T-helper 17 cell (primary cell): ENCODE data around the gene CASD1. TPM values are rescaled to one million over a fixed set of nuclear protein-coding genes. Genes with fewer than 3 reads are reported as not detected.

Source experiments
- ATAC-seq: fragments of 150-1000 bp; cut with Tn5 transposase; 2 replicates; pipeline ENCODE4 v1.10.0; 2021; ENCODE audit warnings: mild to moderate bottlenecking, moderate library complexity
- DNase-seq, 3 donors: peaks; one replicate each; pipeline versions ENCODE4 v3.0.0 to v3.0.0-alpha.2; 2020 to 2021
- H3K9me3 ChIP-seq: one replicate; pipeline ENCODE4 v1.7.0; 2013; ENCODE audit warnings: low read length, mild to moderate bottlenecking; ENCODE audit not compliant: control insufficient read depth, poor library complexity, severe bottlenecking
- H3K27ac Mint-ChIP-seq: one replicate; pipeline ENCODE4 v1.8.0; 2022; ENCODE audit warnings: mild to moderate bottlenecking, moderate library complexity, mixed read lengths
- H3K27me3 Mint-ChIP-seq: one replicate; pipeline ENCODE4 v1.8.0; 2022; ENCODE audit warnings: mixed read lengths
- H3K36me3 Mint-ChIP-seq: one replicate; pipeline ENCODE4 v1.8.0; 2022; ENCODE audit warnings: low read depth, mixed read lengths
- H3K4me1 Mint-ChIP-seq: one replicate; pipeline ENCODE4 v1.8.0; 2022; ENCODE audit warnings: mild to moderate bottlenecking, mixed read lengths
- H3K4me3 Mint-ChIP-seq: one replicate; pipeline ENCODE4 v1.8.0; 2022; ENCODE audit warnings: mild to moderate bottlenecking, moderate library complexity, mixed read lengths
- total RNA-seq, 4 donors: library from RNA in 2 of 4; stranded (reverse) in 2 of 4; gene quantifications; one replicate each; pipeline ENCODE4 v1.2.3 and lab custom pipeline; 2022 to 2026

The CASD1 gene
- total RNA-seq (10 to 100 TPM; 18.4 to 22.9 TPM), total RNA-seq (lab: John Stamatoyannopoulos, UW) (37.5 to 39.6 reads per million in 2 donors)

- peak within 1 kb of the TSS; percentile 89 for H3K4me3 Mint-ChIP-seq
- H3K27ac Mint-ChIP-seq: peak within 1 kb of the TSS; percentile 85
- DNase-seq (peak; percentile 46 to 53 (median 48)), ATAC-seq (peak; percentile 75)
- no peaks in the 10 kb centered on the region for H3K27me3 Mint-ChIP-seq
- H3K36me3 Mint-ChIP-seq: no peaks in the 10 kb centered on the region
- peaks cover 25% of the 10 kb centered on the region for H3K4me1 Mint-ChIP-seq
- no peaks in the 10 kb centered on the region for H3K9me3 ChIP-seq
These were observed at the start of gene CASD1 for GRCh38 chr7:94509264-94509886. TSS of gene CASD1 (plus strand) at chr7:94509809. CDS start at chr7:94510085, 276 bp downstream.

- Mint-ChIP-seq H3K27me3 (peaks cover 12% of the 10 kb centered on the region), H3K36me3 (no peaks in the 10 kb centered on the region), H3K4me1 (no peaks in the 10 kb centered on the region), H3K4me3 (no peak overlapping the region), H3K27ac (no peak overlapping the region)
- no peak for ATAC-seq
- H3K9me3 ChIP-seq: no peaks in the 10 kb centered on the region
- no peak for DNase-seq
These were observed 43.1 kb upstream of the CASD1 start for GRCh38 chr7:94466516-94466915.

- H3K4me1 Mint-ChIP-seq: no peaks in the 10 kb centered on the region
- H3K9me3 ChIP-seq: no peaks in the 10 kb centered on the region
- H3K27ac Mint-ChIP-seq: no peak overlapping the region
- ATAC-seq (no peak), DNase-seq (no peak)
- H3K27me3 Mint-ChIP-seq: peaks cover 22% of the 10 kb centered on the region
- no peaks in the 10 kb centered on the region for H3K36me3 Mint-ChIP-seq
- H3K4me3 Mint-ChIP-seq: no peak overlapping the region
These were observed 38.0 kb upstream of the CASD1 start for GRCh38 chr7:94471604-94472003.

- Mint-ChIP-seq H3K4me1 (no peaks in the 10 kb centered on the region), H3K36me3 (no peaks in the 10 kb centered on the region), H3K4me3 (no peak overlapping the region), H3K27me3 (peaks cover 26% of the 10 kb centered on the region), H3K27ac (no peak overlapping the region)
- no peaks in the 10 kb centered on the region for H3K9me3 ChIP-seq
- ATAC-seq (no peak), DNase-seq (no peak)
These were observed 37.0 kb upstream of the CASD1 start for GRCh38 chr7:94472608-94473007.

- ATAC-seq: no peak
These were observed 33.3 kb upstream of the CASD1 start for GRCh38 chr7:94476251-94476840.

GRCh38 chr7:94477878-94478277 lies 31.7 kb upstream of the CASD1 start:
- ATAC-seq (no peak), DNase-seq (no peak)
- peaks cover 33% of the 10 kb centered on the region for H3K27me3 Mint-ChIP-seq
- H3K27ac Mint-ChIP-seq: no peak overlapping the region
- H3K9me3 ChIP-seq: no peaks in the 10 kb centered on the region
- no peaks in the 10 kb centered on the region for H3K36me3 Mint-ChIP-seq
- no peak overlapping the region for H3K4me3 Mint-ChIP-seq
- H3K4me1 Mint-ChIP-seq: no peaks in the 10 kb centered on the region

More at GRCh38 chr7:94476251-94476840, 33.3 kb upstream of the CASD1 start:
- no peak overlapping the region for H3K4me3 Mint-ChIP-seq
- no peaks in the 10 kb centered on the region for H3K9me3 ChIP-seq
- no peak for DNase-seq
- no peaks in the 10 kb centered on the region for H3K36me3 Mint-ChIP-seq
- H3K27me3 Mint-ChIP-seq: peaks cover 27% of the 10 kb centered on the region
- no peak overlapping the region for H3K27ac Mint-ChIP-seq
- no peaks in the 10 kb centered on the region for H3K4me1 Mint-ChIP-seq

DNA sequence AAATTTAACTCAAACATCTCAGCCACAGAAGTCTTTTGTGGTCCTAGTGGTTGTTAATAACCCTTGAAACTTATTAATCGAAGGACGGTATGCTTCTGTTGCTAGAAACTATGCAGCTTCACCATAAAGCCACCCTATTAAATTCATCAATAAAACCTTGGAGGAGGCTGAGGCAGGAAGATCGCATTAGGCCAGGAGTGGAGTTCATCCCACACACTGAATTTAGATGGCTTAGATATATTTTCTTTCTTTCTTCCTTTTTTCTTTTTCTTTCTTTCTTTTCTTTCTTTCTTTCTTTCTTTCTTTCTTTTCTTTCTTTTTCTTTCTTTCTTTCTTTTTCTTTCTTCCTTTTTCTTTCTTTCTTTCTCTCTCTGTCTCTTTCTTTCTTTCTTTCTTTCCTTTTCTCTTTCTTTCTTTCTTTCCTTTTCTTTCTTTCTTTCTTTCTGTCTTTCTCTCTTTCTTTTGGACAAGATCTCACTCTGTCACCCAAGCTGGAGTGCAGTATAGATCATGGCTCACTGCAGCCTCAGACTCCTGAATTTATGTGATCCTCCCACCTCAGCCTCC lies 30.9 kb upstream of the CASD1 start:
- no peak overlapping the region for H3K4me3 Mint-ChIP-seq
- no peaks in the 10 kb centered on the region for H3K36me3 Mint-ChIP-seq
- no peaks in the 10 kb centered on the region for H3K4me1 Mint-ChIP-seq
- no peaks in the 10 kb centered on the region for H3K9me3 ChIP-seq
- DNase-seq: no peak
- H3K27ac Mint-ChIP-seq: no peak overlapping the region
- no peak for ATAC-seq
- peaks cover 36% of the 10 kb centered on the region for H3K27me3 Mint-ChIP-seq

DNA sequence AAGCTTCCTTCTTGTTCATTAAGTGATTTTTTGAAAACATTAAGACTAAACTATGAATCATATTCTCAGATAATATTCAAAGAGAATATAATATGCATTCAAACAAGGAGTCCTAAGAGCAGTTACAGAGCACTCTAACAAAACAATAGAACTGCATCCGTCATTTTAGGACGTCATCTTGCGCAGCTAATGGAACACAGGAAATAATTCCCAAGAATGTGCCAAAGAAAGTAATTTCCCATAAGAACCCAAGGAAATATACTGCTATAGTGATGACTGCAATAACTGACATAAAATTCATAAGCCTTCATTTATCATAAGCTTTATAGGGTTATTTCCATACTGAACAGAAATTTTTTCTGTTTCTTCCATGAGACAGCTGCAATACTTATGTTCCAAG lies 28.3 kb upstream of the CASD1 start:
- no peaks in the 10 kb centered on the region for H3K9me3 ChIP-seq
- DNase-seq (no peak), ATAC-seq (no peak)
- no peaks in the 10 kb centered on the region for H3K36me3 Mint-ChIP-seq
- peaks cover 39% of the 10 kb centered on the region for H3K27me3 Mint-ChIP-seq
- no peak overlapping the region for H3K27ac Mint-ChIP-seq
- no peak overlapping the region for H3K4me3 Mint-ChIP-seq
- H3K4me1 Mint-ChIP-seq: no peaks in the 10 kb centered on the region

DNA sequence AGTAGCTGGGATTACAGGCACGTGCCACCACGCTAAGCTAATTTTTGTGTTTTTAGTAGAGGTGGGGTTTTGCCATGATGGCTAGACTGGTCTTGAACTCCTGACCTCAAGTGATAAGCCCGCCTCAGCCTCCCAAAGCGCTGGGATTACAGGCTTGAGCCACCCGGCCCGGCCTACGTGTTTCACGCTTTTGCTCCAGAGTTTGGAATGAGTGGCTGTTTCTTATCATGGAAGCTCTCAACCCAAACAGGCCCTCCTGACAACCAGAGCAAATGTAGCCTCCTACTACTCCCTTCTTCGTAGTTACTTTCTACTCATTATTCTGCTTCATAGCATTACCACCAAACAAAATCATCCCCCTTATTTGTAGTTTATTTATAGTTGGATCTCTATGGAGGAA lies 26.8 kb upstream of the CASD1 start:
- no peak overlapping the region for H3K27ac Mint-ChIP-seq
- no peak for ATAC-seq
- H3K27me3 Mint-ChIP-seq: peaks cover 38% of the 10 kb centered on the region
- DNase-seq: no peak
- H3K4me3 Mint-ChIP-seq: no peak overlapping the region
- no peaks in the 10 kb centered on the region for H3K9me3 ChIP-seq
- H3K36me3 Mint-ChIP-seq: no peaks in the 10 kb centered on the region
- H3K4me1 Mint-ChIP-seq: no peaks in the 10 kb centered on the region

DNA sequence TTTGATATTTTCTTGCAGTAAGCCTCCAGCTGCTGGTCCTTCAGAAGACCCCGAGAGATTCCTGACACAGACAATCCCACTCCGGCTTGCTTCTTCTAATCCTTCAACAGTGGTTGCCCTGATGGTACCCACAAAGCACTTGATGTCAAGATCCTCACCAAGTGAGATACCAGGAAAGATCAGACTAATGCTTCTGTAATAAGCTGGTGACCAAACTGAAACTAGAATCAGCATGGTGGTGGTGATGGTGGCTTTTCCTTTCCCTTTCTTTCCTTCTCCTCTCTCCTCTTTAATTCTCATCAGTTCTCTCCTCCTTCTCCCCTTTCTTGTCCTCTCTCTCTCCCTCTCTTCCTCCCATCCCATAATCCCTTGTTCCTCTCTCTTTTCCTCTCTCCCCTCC lies 25.8 kb upstream of the CASD1 start:
- no peaks in the 10 kb centered on the region for H3K4me1 Mint-ChIP-seq
- DNase-seq: no peak
- no peak for ATAC-seq
- peaks cover 49% of the 10 kb centered on the region for H3K27me3 Mint-ChIP-seq
- no peaks in the 10 kb centered on the region for H3K36me3 Mint-ChIP-seq
- H3K27ac Mint-ChIP-seq: no peak overlapping the region
- H3K9me3 ChIP-seq: no peaks in the 10 kb centered on the region
- no peak overlapping the region for H3K4me3 Mint-ChIP-seq

DNA sequence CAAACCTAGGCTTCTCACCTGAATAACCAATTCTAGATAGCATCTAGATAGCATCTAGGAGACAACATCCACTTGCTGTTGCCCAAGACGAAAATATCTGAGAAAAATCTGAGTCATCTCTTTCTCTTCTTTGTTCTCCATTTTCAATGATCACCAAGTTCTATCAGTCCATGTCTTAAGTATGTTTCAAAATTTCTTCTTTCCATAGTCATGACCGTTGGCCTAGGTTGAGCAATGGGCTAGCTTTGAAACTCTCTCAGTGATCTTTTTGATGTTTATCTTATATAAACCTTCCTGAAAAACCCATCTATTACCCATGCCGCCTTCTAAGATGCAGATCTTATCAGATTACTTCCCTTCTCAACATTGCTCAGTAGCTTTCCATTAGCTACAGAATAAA lies 23.4 kb upstream of the CASD1 start:
- ATAC-seq (no peak), DNase-seq (no peak)
- no peak overlapping the region for H3K27ac Mint-ChIP-seq
- H3K36me3 Mint-ChIP-seq: no peaks in the 10 kb centered on the region
- H3K4me1 Mint-ChIP-seq: no peaks in the 10 kb centered on the region
- no peaks in the 10 kb centered on the region for H3K9me3 ChIP-seq
- H3K4me3 Mint-ChIP-seq: no peak overlapping the region
- peaks cover 51% of the 10 kb centered on the region for H3K27me3 Mint-ChIP-seq

GRCh38 chr7:94491410-94491809 lies 18.2 kb upstream of the CASD1 start:
- ATAC-seq: no peak
- H3K27me3 Mint-ChIP-seq: peaks cover 30% of the 10 kb centered on the region
- no peaks in the 10 kb centered on the region for H3K9me3 ChIP-seq
- no peak overlapping the region for H3K4me3 Mint-ChIP-seq
- no peaks in the 10 kb centered on the region for H3K4me1 Mint-ChIP-seq
- no peak overlapping the region for H3K27ac Mint-ChIP-seq
- H3K36me3 Mint-ChIP-seq: no peaks in the 10 kb centered on the region
- no peak for DNase-seq

DNA sequence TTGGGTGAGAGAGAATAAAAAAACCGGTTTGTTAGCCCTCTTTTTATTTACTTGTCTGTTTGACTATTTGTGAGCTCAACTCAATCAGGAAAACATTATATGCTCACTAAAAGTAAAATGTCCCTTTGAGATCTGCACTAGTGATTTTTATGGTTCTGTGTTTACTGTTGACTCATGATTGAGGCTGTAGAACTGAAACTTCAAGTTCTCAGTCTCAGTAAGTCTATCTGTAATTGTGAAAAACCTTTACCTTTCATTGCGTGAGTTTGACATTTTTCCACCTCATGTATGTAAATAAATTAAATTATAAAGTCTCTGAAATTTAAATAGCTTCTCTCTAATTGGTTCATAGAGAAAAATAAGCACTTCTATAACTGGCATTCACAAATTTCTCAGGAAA lies 17.0 kb upstream of the CASD1 start:
- no peak for ATAC-seq
- peaks cover 36% of the 10 kb centered on the region for H3K27me3 Mint-ChIP-seq
- no peaks in the 10 kb centered on the region for H3K9me3 ChIP-seq
- DNase-seq: no peak
- no peaks in the 10 kb centered on the region for H3K4me1 Mint-ChIP-seq
- no peak overlapping the region for H3K4me3 Mint-ChIP-seq
- H3K36me3 Mint-ChIP-seq: no peaks in the 10 kb centered on the region
- H3K27ac Mint-ChIP-seq: no peak overlapping the region
